Prostate gland (tissue), 2 donors: Measurements from ENCODE around the gene PASK. TPM values are rescaled to one million over a fixed set of nuclear protein-coding genes. Genes with fewer than 3 reads are reported as not detected.

Source experiments
- DNase-seq: peaks from one replicate; pipeline ENCODE4 v3.0.0-alpha.2; 2019; ENCODE audit warnings: low spot score
- H3K27ac ChIP-seq, 2 donors: fragments of 200-600 bp; sonication (generic); 2 replicates each; pipeline ENCODE4 v1.5.1; 2017 to 2019
- H3K27me3 ChIP-seq: fragments of 200-600 bp; sonication (generic); replicated peaks from 2 replicates; pipeline ENCODE4 v1.5.1; 2019; ENCODE audit not compliant: insufficient read depth
- H3K36me3 ChIP-seq, 2 donors: fragments of 200-600 bp; sonication (generic); 1 replicate in 1 of 2; 2 replicates in 1 of 2; pipeline versions ENCODE4 v1.5.1 to v1.8.1; 2017 to 2019
- H3K4me1 ChIP-seq: fragments of 200-600 bp; sonication (generic); replicated peaks from 2 replicates; pipeline ENCODE4 v1.5.1; 2019
- H3K4me3 ChIP-seq, 2 donors: fragments of 200-600 bp; sonication (generic); 2 replicates each; pipeline ENCODE4 v1.5.1; 2017 to 2019
- H3K9me3 ChIP-seq: fragments of 200-600 bp; sonication (generic); 2 replicates; pipeline ENCODE4 v1.5.1; 2017
- POLR2A ChIP-seq: fragments of 450-650 bp; IDR thresholded peaks from one replicate; pipeline ENCODE4 v1.6.1; 2016; ENCODE audit warnings: antibody characterized with exemption, mild to moderate bottlenecking
- POLR2AphosphoS5 ChIP-seq: sonication (generic); formaldehyde crosslinking; IDR thresholded peaks from one replicate; pipeline ENCODE4 v1.6.1; 2017; ENCODE audit warnings: antibody characterized with exemption
- WGBS: methylation state at CpG from one replicate; pipeline ENCODE4 v1.1.5; 2018; 5-methylcytosine and 5-hydroxymethylcytosine counted together
- intact Hi-C: fragments of 100-400 bp; cut with DNase I; formaldehyde crosslinking; loops from one replicate; pipeline ENCODE4 v1.14.2; 2022
- total RNA-seq, 2 donors: library from RNA; depleted of rRNA; stranded (reverse); fragments of >200 nt; gene quantifications; one replicate each; pipeline ENCODE4 v1.1.0, GENCODE V29; 2016
- TF ChIP-seq, protein P1 (sequence below), 4 experiments: fragments of 200-600 bp in 2 of 4; fragments of 450-650 bp in 2 of 4; sonication (generic) in 2 of 4; IDR thresholded peaks; 1 replicate in 3 of 4; 2 replicates in 1 of 4; pipeline ENCODE4 v1.5.1; 2016 to 2019; ENCODE audit warnings: antibody characterized with exemption in 4 of 4, mild to moderate bottlenecking in 2 of 4, moderate library complexity in 2 of 4

PASK gene
- total RNA-seq, 2 donors from 2014 or later, result 49.2 to 200 TPM

DNA sequence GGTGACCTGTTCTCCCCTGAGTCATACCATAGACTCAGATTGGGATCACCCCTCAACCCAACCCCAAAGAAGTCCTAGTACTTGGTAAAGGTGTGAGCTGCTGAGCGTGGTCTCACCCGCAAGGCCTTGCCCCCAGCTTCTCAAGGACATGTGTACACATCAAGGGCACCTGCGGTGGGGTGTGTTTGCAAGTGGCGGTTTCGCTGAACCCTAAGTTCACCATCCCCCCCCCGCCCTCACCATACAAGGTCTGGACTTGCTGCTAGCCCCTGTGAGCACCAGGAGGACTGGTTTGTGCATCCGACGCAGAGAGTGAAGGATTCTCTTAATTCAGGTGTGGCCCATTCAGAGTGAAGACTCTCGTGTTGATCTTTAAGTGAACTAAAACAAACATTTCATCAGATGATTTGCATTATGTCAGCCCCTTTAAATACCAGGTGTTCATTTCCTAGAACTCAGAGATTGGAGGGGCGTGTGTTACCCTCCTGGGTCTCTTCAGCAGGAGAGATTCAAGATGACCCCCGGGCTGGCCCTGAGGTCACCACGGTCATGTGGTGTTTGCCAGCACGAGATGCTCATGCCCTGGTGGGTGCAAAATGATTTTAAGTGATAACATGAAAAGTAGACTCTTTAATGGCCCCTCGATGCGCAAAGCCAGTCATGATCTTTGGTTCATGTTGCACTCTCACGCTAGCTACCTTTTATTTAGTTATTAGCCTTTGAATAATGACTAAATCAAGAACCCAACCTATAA is 75.0 kb downstream of the PASK start:
- WGBS, result 81% methylated on average over 16 of the region's 16 CpGs
- TF ChIP-seq POLR2A (no peak), POLR2AphosphoS5 (no peak)
- TF ChIP-seq, protein P1, sequence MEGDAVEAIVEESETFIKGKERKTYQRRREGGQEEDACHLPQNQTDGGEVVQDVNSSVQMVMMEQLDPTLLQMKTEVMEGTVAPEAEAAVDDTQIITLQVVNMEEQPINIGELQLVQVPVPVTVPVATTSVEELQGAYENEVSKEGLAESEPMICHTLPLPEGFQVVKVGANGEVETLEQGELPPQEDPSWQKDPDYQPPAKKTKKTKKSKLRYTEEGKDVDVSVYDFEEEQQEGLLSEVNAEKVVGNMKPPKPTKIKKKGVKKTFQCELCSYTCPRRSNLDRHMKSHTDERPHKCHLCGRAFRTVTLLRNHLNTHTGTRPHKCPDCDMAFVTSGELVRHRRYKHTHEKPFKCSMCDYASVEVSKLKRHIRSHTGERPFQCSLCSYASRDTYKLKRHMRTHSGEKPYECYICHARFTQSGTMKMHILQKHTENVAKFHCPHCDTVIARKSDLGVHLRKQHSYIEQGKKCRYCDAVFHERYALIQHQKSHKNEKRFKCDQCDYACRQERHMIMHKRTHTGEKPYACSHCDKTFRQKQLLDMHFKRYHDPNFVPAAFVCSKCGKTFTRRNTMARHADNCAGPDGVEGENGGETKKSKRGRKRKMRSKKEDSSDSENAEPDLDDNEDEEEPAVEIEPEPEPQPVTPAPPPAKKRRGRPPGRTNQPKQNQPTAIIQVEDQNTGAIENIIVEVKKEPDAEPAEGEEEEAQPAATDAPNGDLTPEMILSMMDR (IDR thresholded peaks at IDR 0.05), result no peak
- no peaks in the 10 kb centered on the region for H3K9me3 ChIP-seq
- no peaks in the 10 kb centered on the region for H3K36me3 ChIP-seq
- no peak overlapping the region for H3K4me3 ChIP-seq
- no peaks in the 10 kb centered on the region for H3K27me3 ChIP-seq
- no peaks in the 10 kb centered on the region for H3K4me1 ChIP-seq
- no peak overlapping the region for H3K27ac ChIP-seq
- intact Hi-C loops, result no loop called here
- no peak for DNase-seq

DNA sequence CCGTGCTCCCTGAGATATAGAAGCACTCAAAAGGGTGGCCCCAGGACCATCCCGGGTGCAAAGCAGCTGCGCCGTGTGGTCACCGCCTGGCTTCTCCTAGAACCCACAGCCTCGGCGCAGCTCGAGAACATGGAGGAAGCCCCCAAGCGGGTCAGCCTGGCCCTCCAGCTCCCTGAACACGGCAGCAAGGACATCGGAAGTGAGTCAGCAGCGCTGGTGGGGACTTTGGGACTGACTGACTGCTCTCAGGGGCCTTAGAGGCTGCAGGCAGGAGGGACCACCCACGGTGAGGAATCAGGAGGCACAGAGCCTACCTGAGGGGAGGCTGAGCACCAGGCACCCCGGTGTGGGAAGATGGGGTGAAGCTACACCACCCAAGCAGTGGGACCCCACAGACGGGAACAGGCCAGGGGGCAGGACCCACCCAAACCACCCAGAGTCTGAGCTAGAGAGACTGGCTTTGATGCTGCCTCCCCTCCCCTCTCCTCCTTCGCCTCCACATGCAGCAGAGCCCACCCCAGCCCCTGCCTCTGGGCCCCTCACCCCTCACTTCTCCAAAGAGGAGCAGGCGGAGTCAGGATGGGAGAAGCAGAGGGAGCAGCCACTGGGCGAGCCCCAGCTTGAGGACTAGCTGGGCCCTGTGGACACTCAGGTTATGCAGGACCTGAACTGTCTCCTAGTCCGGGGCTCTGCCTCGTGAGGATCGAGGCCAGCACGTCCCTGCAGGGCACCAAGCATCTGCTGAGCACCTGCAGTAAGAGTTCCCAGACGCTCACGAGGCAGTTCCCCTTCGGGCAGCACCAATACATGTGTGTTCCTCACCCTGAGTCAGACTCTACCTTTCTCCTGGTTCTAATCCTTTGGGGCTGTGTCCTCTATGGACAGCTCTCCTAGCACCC is 75.9 kb downstream of the PASK start:
- no peaks in the 10 kb centered on the region for H3K4me1 ChIP-seq
- TF ChIP-seq POLR2A (no peak), POLR2AphosphoS5 (no peak)
- TF ChIP-seq, protein P1 (IDR thresholded peaks at IDR 0.05), result no peak
- no peak overlapping the region for H3K4me3 ChIP-seq
- WGBS, result 74% methylated on average over 25 of the region's 25 CpGs
- no peaks in the 10 kb centered on the region for H3K36me3 ChIP-seq
- intact Hi-C loops, result no loop called here
- no peak overlapping the region for H3K27ac ChIP-seq
- no peaks in the 10 kb centered on the region for H3K9me3 ChIP-seq
- no peaks in the 10 kb centered on the region for H3K27me3 ChIP-seq
- no peak for DNase-seq

DNA sequence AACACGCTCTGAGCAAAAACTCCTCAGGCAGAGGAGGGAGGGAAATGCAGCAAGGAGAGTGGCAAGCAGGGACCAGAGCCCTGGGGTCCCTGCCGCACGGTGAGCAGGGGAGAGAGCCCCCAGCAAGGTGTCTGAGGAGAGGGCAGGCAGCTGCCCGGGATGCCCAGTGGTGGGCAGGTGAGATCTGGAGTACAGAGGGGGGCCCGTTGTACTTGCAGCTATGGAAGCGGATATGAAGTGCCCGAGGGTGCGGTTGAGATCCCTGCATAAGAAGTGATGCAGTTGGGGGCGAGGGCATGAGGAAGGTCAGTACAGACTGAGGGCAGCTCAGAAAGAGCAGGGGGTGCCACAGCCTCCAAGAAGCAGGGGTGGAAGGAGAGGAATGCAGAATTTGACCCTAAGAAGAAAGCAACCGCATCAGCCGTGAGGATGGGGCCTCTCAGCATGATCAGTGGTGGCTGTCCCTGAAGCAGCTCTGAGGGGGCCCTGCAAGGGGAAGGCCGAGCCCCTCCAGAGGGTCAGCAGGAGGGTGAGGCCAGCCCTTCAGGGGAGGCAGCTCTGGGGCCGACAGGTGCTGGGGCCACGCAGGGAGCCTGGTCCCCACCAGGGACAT is 76.6 kb downstream of the PASK start:
- intact Hi-C loops, result no loop called here
- no peak for DNase-seq
- no peak overlapping the region for H3K27ac ChIP-seq
- TF ChIP-seq POLR2A, result no peak
- no peak for TF ChIP-seq POLR2AphosphoS5
- TF ChIP-seq, protein P1 (IDR thresholded peaks at IDR 0.05), result no peak
- no peak overlapping the region for H3K4me3 ChIP-seq
- no peaks in the 10 kb centered on the region for H3K4me1 ChIP-seq
- no peaks in the 10 kb centered on the region for H3K9me3 ChIP-seq
- no peaks in the 10 kb centered on the region for H3K36me3 ChIP-seq
- WGBS, result 75% methylated on average over 14 of the region's 14 CpGs
- no peaks in the 10 kb centered on the region for H3K27me3 ChIP-seq

- no peak for TF ChIP-seq POLR2A
- TF ChIP-seq, protein P1 (IDR thresholded peaks at IDR 0.05), result no peak
- no peak for TF ChIP-seq POLR2AphosphoS5
- no peak for DNase-seq
- Histone ChIP-seq H3K9me3 (no peaks in the 10 kb centered on the region), H3K4me3 (no peak overlapping the region), H3K4me1 (no peaks in the 10 kb centered on the region), H3K36me3 (no peaks in the 10 kb centered on the region), H3K27me3 (no peaks in the 10 kb centered on the region), H3K27ac (no peak overlapping the region)
- 78% methylated on average over 8 of the region's 9 CpGs for WGBS
- intact Hi-C loops, result no loop called here
Observed at GRCh38 chr2:241072151-241072550, 77.1 kb downstream of the PASK start.
